Ovary (tissue), 3 donors: ENCODE data around the gene FCN2.

Experiments
- CTCF ChIP-seq, 3 donors: fragments of 450-650 bp in 2 of 3; fragments of 200-600 bp in 1 of 3; IDR thresholded peaks; one replicate each; pipeline versions ENCODE4 v1.5.1 to v1.8.0; 2016 to 2022; ENCODE audit warnings: antibody characterized with exemption in 3 of 3, mild to moderate bottlenecking in 1 of 3
- EP300 ChIP-seq: sonication (generic); formaldehyde crosslinking; IDR thresholded peaks from one replicate; pipeline ENCODE4 v1.6.1; 2017; ENCODE audit warnings: antibody characterized with exemption
- POLR2A ChIP-seq: fragments of 450-650 bp; IDR thresholded peaks from one replicate; pipeline ENCODE4 v1.6.1; 2017; ENCODE audit warnings: antibody characterized with exemption, mild to moderate bottlenecking, moderate library complexity
- donor health status: DM: no; HTN: no; CAD: no.

DNA sequence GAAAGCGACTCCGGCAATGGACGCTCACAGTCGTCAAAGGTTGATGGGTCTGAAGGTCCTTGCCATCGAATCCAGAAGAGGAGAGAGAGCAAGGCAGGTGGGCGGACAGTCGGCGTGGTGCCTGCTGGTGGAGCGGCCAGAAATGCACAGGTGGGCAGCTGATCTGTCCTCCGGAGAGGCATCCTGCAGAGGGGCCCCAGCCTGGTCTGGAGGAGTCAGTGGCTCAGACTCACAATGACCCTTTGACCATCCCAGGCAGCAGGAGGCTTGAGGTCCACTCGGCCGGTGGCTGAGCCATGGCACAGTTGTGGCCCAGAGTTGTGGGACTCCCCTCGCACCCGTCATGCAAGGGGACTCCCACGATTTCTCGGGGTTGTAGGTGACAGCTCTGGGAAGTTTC is 34.4 kb upstream of the FCN2 start:
- TF ChIP-seq CTCF (IDR thresholded peaks at IDR 0.05): no peak
- TF ChIP-seq POLR2A: no peak
- no peak for TF ChIP-seq EP300
